Trophoblast cell (in vitro differentiated cells and primary cell): ENCODE data around the gene FAM184B.

Experiments
- DNase-seq, 2 donors: peaks; one replicate each; pipeline ENCODE4 v3.0.0-alpha.2; 2016
- H2AFZ ChIP-seq: 2 replicates; pipeline ENCODE4 v1.6.1; 2013; ENCODE audit warnings: low read length, moderate library complexity, mild to moderate bottlenecking; ENCODE audit not compliant: insufficient read depth, poor library complexity
- H2AK5ac ChIP-seq: 2 replicates; pipeline ENCODE4 v1.6.1; 2013; ENCODE audit warnings: mild to moderate bottlenecking, low read length
- H2BK120ac ChIP-seq: 2 replicates; pipeline ENCODE4 v1.6.1; 2013; ENCODE audit warnings: low read length, mild to moderate bottlenecking, moderate library complexity; ENCODE audit not compliant: insufficient read depth, poor library complexity
- H2BK12ac ChIP-seq: 2 replicates; pipeline ENCODE4 v1.6.1; 2013; ENCODE audit warnings: mild to moderate bottlenecking, low read length, moderate library complexity
- H2BK5ac ChIP-seq: 2 replicates; pipeline ENCODE4 v1.6.1; 2013; ENCODE audit warnings: low read length, low read depth, moderate library complexity, mild to moderate bottlenecking; ENCODE audit not compliant: poor library complexity
- H3K14ac ChIP-seq: 2 replicates; pipeline ENCODE4 v1.6.1; 2013; ENCODE audit warnings: mild to moderate bottlenecking, low read length
- H3K18ac ChIP-seq: 2 replicates; pipeline ENCODE4 v1.6.1; 2013; ENCODE audit warnings: mild to moderate bottlenecking, low read length
- H3K23ac ChIP-seq: 2 replicates; pipeline ENCODE4 v1.6.1; 2013; ENCODE audit warnings: low read length
- H3K27ac ChIP-seq: 2 replicates; pipeline ENCODE4 v1.5.1; 2013; ENCODE audit warnings: low read depth, mild to moderate bottlenecking, inconsistent platforms, low read length, moderate library complexity
- H3K27me3 ChIP-seq: 2 replicates; pipeline ENCODE4 v1.6.1; 2013; ENCODE audit warnings: inconsistent platforms, mild to moderate bottlenecking, low read length, moderate library complexity; ENCODE audit not compliant: insufficient read depth
- H3K36me3 ChIP-seq, 2 experiments: 1 replicate in 1 of 2; 2 replicates in 1 of 2; pipeline ENCODE4 v1.6.1; 2013; ENCODE audit warnings: low read length in 2 of 2, mild to moderate bottlenecking in 2 of 2, moderate library complexity in 1 of 2; ENCODE audit not compliant: insufficient read depth in 2 of 2, control insufficient read depth in 1 of 2
- H3K4ac ChIP-seq: 2 replicates; pipeline ENCODE4 v1.6.1; 2013; ENCODE audit warnings: low read depth, mild to moderate bottlenecking, low read length, moderate library complexity
- H3K4me1 ChIP-seq, 2 experiments: 1 replicate in 1 of 2; 2 replicates in 1 of 2; pipeline ENCODE4 v1.6.1; 2013; ENCODE audit warnings: low read length in 2 of 2, mild to moderate bottlenecking in 2 of 2, moderate library complexity in 1 of 2; ENCODE audit not compliant: insufficient read depth in 2 of 2, control insufficient read depth in 1 of 2
- H3K4me2 ChIP-seq: 2 replicates; pipeline ENCODE4 v1.6.1; 2013; ENCODE audit warnings: inconsistent platforms, mild to moderate bottlenecking, low read length, moderate library complexity
- H3K4me3 ChIP-seq: 2 replicates; pipeline ENCODE4 v1.5.1; 2013; ENCODE audit warnings: mild to moderate bottlenecking, low read depth, low read length, inconsistent platforms
- H3K79me1 ChIP-seq: one replicate; pipeline ENCODE4 v1.6.1; 2013; ENCODE audit warnings: low read length
- H3K79me2 ChIP-seq: 2 replicates; pipeline ENCODE4 v1.6.1; 2013; ENCODE audit warnings: low read length, mild to moderate bottlenecking; ENCODE audit not compliant: control insufficient read depth, insufficient read depth, poor library complexity
- H3K9ac ChIP-seq: 2 replicates; pipeline ENCODE4 v1.6.1; 2013; ENCODE audit warnings: mild to moderate bottlenecking, low read length
- H3K9me3 ChIP-seq: 2 replicates; pipeline ENCODE4 v1.6.1; 2013; ENCODE audit warnings: low read depth, mild to moderate bottlenecking, control low read depth, inconsistent platforms, low read length; ENCODE audit not compliant: insufficient read depth
- H4K12ac ChIP-seq: 2 replicates; pipeline ENCODE4 v1.6.1; 2013; ENCODE audit warnings: low read depth, mild to moderate bottlenecking, low read length, moderate library complexity
- H4K8ac ChIP-seq: 2 replicates; pipeline ENCODE4 v1.6.1; 2013; ENCODE audit warnings: low read depth, mild to moderate bottlenecking, low read length, moderate library complexity
- H4K91ac ChIP-seq: one replicate; pipeline ENCODE4 v1.6.1; 2013; ENCODE audit warnings: low read depth, mild to moderate bottlenecking, low read length, moderate library complexity
- WGBS: extraction: QIAGEN DNeasy Blood & Tissue Kit; methylation state at CpG from one replicate; pipeline ENCODE4 v1.1.7; 2013; ENCODE audit warnings: missing lambda C conversion rate; ENCODE audit not compliant: insufficient read length, insufficient coverage; ENCODE audit errors: extremely low coverage; 5-methylcytosine and 5-hydroxymethylcytosine counted together

The FAM184B gene

DNA sequence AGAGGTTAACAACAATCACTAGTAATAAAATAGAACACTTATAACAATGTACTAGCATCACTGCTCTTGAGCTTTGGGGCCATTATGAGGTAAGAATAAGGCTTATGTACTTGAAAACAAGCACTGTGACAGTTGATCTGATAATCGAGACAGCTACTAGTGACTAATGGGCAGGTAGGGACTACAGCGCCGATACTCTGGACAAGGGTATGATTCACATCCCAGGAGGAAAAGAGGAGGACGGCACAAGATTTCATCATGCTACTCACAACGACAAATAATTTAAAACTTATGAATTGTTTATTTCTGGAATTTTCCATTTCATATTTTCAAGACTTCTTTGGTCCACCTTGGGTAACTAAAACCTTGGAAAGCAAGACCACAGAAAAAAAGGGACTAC, 62.3 kb downstream of the FAM184B start:
- H3K36me3 ChIP-seq, result no peaks in the 10 kb centered on the region
- no peaks in the 10 kb centered on the region for H3K79me2 ChIP-seq
- no peaks in the 10 kb centered on the region for H3K27me3 ChIP-seq
- no peak overlapping the region for H2AFZ ChIP-seq
- no peak overlapping the region for H4K91ac ChIP-seq
- no peak overlapping the region for H3K23ac ChIP-seq
- H2AK5ac ChIP-seq, result no peak overlapping the region
- no CpG with 5 or more reads among the region's 5 CpGs for WGBS
- H3K4me1 ChIP-seq, result peaks cover 6 to 12% of the 10 kb centered on the region in 2 experiments
- H2BK12ac ChIP-seq, result no peak overlapping the region
- no peak overlapping the region for H4K12ac ChIP-seq
- H3K27ac ChIP-seq, result no peak overlapping the region
- H3K4me2 ChIP-seq, result no peak overlapping the region
- no peaks in the 10 kb centered on the region for H3K9me3 ChIP-seq
- no peak overlapping the region for H3K14ac ChIP-seq
- DNase-seq, result peak; percentile 12 to 43
- no peak overlapping the region for H3K18ac ChIP-seq
- H2BK120ac ChIP-seq, result no peak overlapping the region
- no peaks in the 10 kb centered on the region for H3K79me1 ChIP-seq
- no peak overlapping the region for H3K4me3 ChIP-seq
- no peak overlapping the region for H3K9ac ChIP-seq
- H2BK5ac ChIP-seq, result no peak overlapping the region
- no peak overlapping the region for H3K4ac ChIP-seq
- no peak overlapping the region for H4K8ac ChIP-seq

- Histone ChIP-seq H4K12ac (no peak overlapping the region), H3K36me3 (no peaks in the 10 kb centered on the region), H3K4me1 (peaks cover 6 to 12% of the 10 kb centered on the region in 2 experiments), H3K27me3 (no peaks in the 10 kb centered on the region), H3K9me3 (no peaks in the 10 kb centered on the region), H2BK12ac (no peak overlapping the region), H3K79me1 (no peaks in the 10 kb centered on the region), H3K18ac (no peak overlapping the region), H2BK5ac (no peak overlapping the region), H4K8ac (no peak overlapping the region), H3K4me2 (no peak overlapping the region), H3K4me3 (no peak overlapping the region), H3K4ac (no peak overlapping the region), H3K79me2 (no peaks in the 10 kb centered on the region), H2BK120ac (no peak overlapping the region), H2AFZ (no peak overlapping the region), H4K91ac (no peak overlapping the region), H3K14ac (no peak overlapping the region), H3K23ac (no peak overlapping the region), H2AK5ac (no peak overlapping the region), H3K9ac (no peak overlapping the region), H3K27ac (no peak overlapping the region)
- no CpG with 5 or more reads among the region's 3 CpGs for WGBS
- DNase-seq, result no peak
Observed at GRCh38 chr4:17718471-17718870, 63.0 kb downstream of the FAM184B start.

GRCh38 chr4:17717301-17717700, 64.1 kb downstream of the FAM184B start:
- Histone ChIP-seq H3K14ac (no peak overlapping the region), H3K23ac (no peak overlapping the region), H3K4me1 (peaks cover 6 to 12% of the 10 kb centered on the region in 2 experiments), H4K91ac (no peak overlapping the region), H3K4ac (no peak overlapping the region), H2BK5ac (no peak overlapping the region), H2BK120ac (no peak overlapping the region), H3K36me3 (no peaks in the 10 kb centered on the region), H3K4me3 (no peak overlapping the region), H3K9me3 (no peaks in the 10 kb centered on the region), H3K9ac (no peak overlapping the region), H2AK5ac (no peak overlapping the region), H3K79me2 (no peaks in the 10 kb centered on the region), H2AFZ (no peak overlapping the region), H3K27me3 (no peaks in the 10 kb centered on the region), H3K18ac (no peak overlapping the region), H2BK12ac (no peak overlapping the region), H3K4me2 (no peak overlapping the region), H4K8ac (no peak overlapping the region), H4K12ac (no peak overlapping the region), H3K79me1 (no peaks in the 10 kb centered on the region), H3K27ac (no peak overlapping the region)
- no peak for DNase-seq
- WGBS, result no CpG with 5 or more reads among the region's 5 CpGs

GRCh38 chr4:17715511-17715910, 65.9 kb downstream of the FAM184B start:
- no peak overlapping the region for H3K4me2 ChIP-seq
- no peaks in the 10 kb centered on the region for H3K27me3 ChIP-seq
- no peak overlapping the region for H3K4ac ChIP-seq
- H2BK5ac ChIP-seq, result no peak overlapping the region
- H2BK120ac ChIP-seq, result no peak overlapping the region
- H4K12ac ChIP-seq, result no peak overlapping the region
- no CpG with 5 or more reads among the region's 2 CpGs for WGBS
- H3K79me1 ChIP-seq, result no peaks in the 10 kb centered on the region
- H2AK5ac ChIP-seq, result no peak overlapping the region
- no peak overlapping the region for H3K9ac ChIP-seq
- no peak for DNase-seq
- no peaks in the 10 kb centered on the region for H3K9me3 ChIP-seq
- no peak overlapping the region for H3K14ac ChIP-seq
- no peaks in the 10 kb centered on the region for H3K36me3 ChIP-seq
- H2BK12ac ChIP-seq, result no peak overlapping the region
- H3K4me1 ChIP-seq, result peaks cover 2 to 4% of the 10 kb centered on the region in 2 experiments
- no peaks in the 10 kb centered on the region for H3K79me2 ChIP-seq
- no peak overlapping the region for H2AFZ ChIP-seq
- H3K18ac ChIP-seq, result no peak overlapping the region
- H4K8ac ChIP-seq, result no peak overlapping the region
- no peak overlapping the region for H3K27ac ChIP-seq
- H3K4me3 ChIP-seq, result no peak overlapping the region
- H3K23ac ChIP-seq, result no peak overlapping the region
- H4K91ac ChIP-seq, result no peak overlapping the region
